C4-2B (cell line): ENCODE measurements around the gene ARHGAP5.

ENCODE experiments used
- ZFX ChIP-seq: fragments of 450-650 bp; IDR thresholded peaks from 2 replicates; pipeline ENCODE4 v1.6.1; 2017
- TF ChIP-seq, protein P1 (sequence below): fragments of 450-650 bp; conservative IDR thresholded peaks from 2 replicates; pipeline ENCODE4 v1.5.1; 2017; ENCODE audit warnings: mild to moderate bottlenecking

DNA sequence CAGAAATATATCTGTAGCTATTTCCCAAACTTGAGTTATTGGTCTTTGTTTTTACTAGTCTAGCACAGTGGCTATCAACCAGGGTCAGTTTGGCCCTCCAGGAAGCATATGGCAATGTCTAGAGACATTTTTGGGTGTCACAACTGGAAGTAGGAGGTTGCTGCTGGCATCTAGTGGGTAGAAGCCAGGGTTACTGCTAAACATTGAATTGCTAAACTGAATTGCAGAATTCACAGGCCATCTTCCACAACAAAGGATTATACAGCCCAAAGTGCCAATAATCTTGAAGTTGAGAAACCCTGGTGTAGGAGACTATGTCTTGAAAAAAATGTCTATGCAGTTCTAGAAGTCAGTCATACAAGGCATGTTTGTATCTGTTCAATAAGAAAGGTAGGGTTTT lies 27.7 kb downstream of the ARHGAP5 start:
- TF ChIP-seq, protein P1, sequence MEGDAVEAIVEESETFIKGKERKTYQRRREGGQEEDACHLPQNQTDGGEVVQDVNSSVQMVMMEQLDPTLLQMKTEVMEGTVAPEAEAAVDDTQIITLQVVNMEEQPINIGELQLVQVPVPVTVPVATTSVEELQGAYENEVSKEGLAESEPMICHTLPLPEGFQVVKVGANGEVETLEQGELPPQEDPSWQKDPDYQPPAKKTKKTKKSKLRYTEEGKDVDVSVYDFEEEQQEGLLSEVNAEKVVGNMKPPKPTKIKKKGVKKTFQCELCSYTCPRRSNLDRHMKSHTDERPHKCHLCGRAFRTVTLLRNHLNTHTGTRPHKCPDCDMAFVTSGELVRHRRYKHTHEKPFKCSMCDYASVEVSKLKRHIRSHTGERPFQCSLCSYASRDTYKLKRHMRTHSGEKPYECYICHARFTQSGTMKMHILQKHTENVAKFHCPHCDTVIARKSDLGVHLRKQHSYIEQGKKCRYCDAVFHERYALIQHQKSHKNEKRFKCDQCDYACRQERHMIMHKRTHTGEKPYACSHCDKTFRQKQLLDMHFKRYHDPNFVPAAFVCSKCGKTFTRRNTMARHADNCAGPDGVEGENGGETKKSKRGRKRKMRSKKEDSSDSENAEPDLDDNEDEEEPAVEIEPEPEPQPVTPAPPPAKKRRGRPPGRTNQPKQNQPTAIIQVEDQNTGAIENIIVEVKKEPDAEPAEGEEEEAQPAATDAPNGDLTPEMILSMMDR = no peak
- no peak for TF ChIP-seq ZFX
